B cell (primary cell): ENCODE measurements around the gene SAMD10. TPM values are rescaled to one million over a fixed set of nuclear protein-coding genes. Genes with fewer than 3 reads are reported as not detected.

Source experiments
- ATAC-seq: fragments of 200-7000 bp; cut with Tn5 transposase; one replicate; pipeline ENCODE4 v1.10.0; 2021; ENCODE audit warnings: low read depth, mild to moderate bottlenecking, moderate number of reproducible peaks, moderate library complexity
- CTCF ChIA-PET: fragments of 350-600 bp; sonication (Branson Sonifier 250); formaldehyde crosslinking; loops from one replicate; lab custom pipeline; 2021; ENCODE audit warnings: antibody characterized with exemption, inconsistent platforms; lab: Charles Lee
- POLR2A ChIA-PET: fragments of 350-600 bp; sonication (Branson Sonifier 250); formaldehyde crosslinking; loops from one replicate; lab custom pipeline; 2021; ENCODE audit warnings: antibody characterized with exemption; lab: Charles Lee
- DNase-seq: peaks from one replicate; pipeline ENCODE4 v3.0.0; 2013
- H2AFZ ChIP-seq: 2 replicates; pipeline ENCODE4 v1.6.1; 2012; ENCODE audit warnings: mild to moderate bottlenecking, low read depth, low read length; ENCODE audit not compliant: insufficient read depth, poor library complexity, severe bottlenecking
- H3K27ac ChIP-seq, 2 donors: 1 replicate in 1 of 2; 2 replicates in 1 of 2; pipeline ENCODE4 v1.5.1; 2012 to 2013; ENCODE audit warnings: low read length in 2 of 2, mild to moderate bottlenecking in 2 of 2, moderate library complexity in 1 of 2
- H3K27me3 ChIP-seq, 4 experiments: fragments of 200-600 bp in 1 of 4; sonication (generic) in 1 of 4; replicated peaks in 1 of 4; 1 replicate in 2 of 4; 2 replicates in 2 of 4; pipeline versions ENCODE4 v1.6.1 to v1.7.0; 2013 to 2016; ENCODE audit warnings: low read length in 3 of 4, mild to moderate bottlenecking in 2 of 4, mixed read lengths in 1 of 4, moderate library complexity in 1 of 4; ENCODE audit not compliant: insufficient read depth in 4 of 4, control insufficient read depth in 3 of 4; ENCODE audit errors: control extremely low read depth in 1 of 4
- H3K36me3 ChIP-seq, 2 experiments: replicated peaks in 1 of 2; 1 replicate in 1 of 2; 2 replicates in 1 of 2; pipeline versions ENCODE4 v1.6.1 to v1.7.1; 2013; ENCODE audit warnings: low read length in 1 of 2; ENCODE audit not compliant: insufficient read depth in 2 of 2, control insufficient read depth in 1 of 2; ENCODE audit errors: control extremely low read depth in 1 of 2, extremely low read depth in 1 of 2
- H3K4me1 ChIP-seq, 2 donors: fragments of 200-600 bp in 1 of 2; sonication (generic) in 1 of 2; 1 replicate in 1 of 2; 2 replicates in 1 of 2; pipeline versions ENCODE4 v1.5.1 to v1.6.1; 2013 to 2017; ENCODE audit warnings: low read length in 2 of 2; ENCODE audit not compliant: control insufficient read depth in 2 of 2, insufficient read depth in 2 of 2
- H3K4me2 ChIP-seq: replicated peaks from 2 replicates; pipeline ENCODE3; 2012; ENCODE audit warnings: mild to moderate bottlenecking, low read depth, low read length; ENCODE audit not compliant: poor library complexity, severe bottlenecking
- H3K4me3 ChIP-seq, 5 experiments: fragments of 200-600 bp in 1 of 5; sonication (generic) in 1 of 5; 1 replicate in 3 of 5; 2 replicates in 2 of 5; pipeline versions ENCODE4 v1.5.1 to v1.7.0; 2011 to 2016; ENCODE audit warnings: low read length in 4 of 5, mild to moderate bottlenecking in 4 of 5, low read depth in 2 of 5, control low read depth in 1 of 5, moderate library complexity in 1 of 5; ENCODE audit not compliant: insufficient read depth in 1 of 5; ENCODE audit errors: control extremely low read depth in 1 of 5, extremely low read depth in 1 of 5
- H3K79me2 ChIP-seq: fragments of 200-600 bp; sonication (generic); one replicate; pipeline ENCODE4 v1.6.0; 2016; ENCODE audit warnings: low read length; ENCODE audit not compliant: control insufficient read depth, insufficient read depth
- H3K9ac ChIP-seq: fragments of 200-600 bp; sonication (generic); 2 replicates; pipeline ENCODE4 v1.6.1; 2017; ENCODE audit warnings: mild to moderate bottlenecking, low read length, moderate library complexity
- H3K9me3 ChIP-seq, 3 donors: one replicate each; pipeline versions ENCODE4 v1.6.1 to v1.7.1; 2013; ENCODE audit warnings: low read length in 2 of 3; ENCODE audit not compliant: control insufficient read depth in 2 of 3, insufficient read depth in 1 of 3; ENCODE audit errors: control extremely low read depth in 1 of 3
- H4K20me1 ChIP-seq: 2 replicates; pipeline ENCODE4 v1.6.0; 2012; ENCODE audit warnings: mild to moderate bottlenecking, low read length; ENCODE audit not compliant: insufficient read depth, control insufficient read depth, poor library complexity, severe bottlenecking
- H3K27ac Mint-ChIP-seq: one replicate; pipeline ENCODE4 v1.8.0; 2021; ENCODE audit warnings: mixed read lengths
- H3K27me3 Mint-ChIP-seq: one replicate; pipeline ENCODE4 v1.8.0; 2021; ENCODE audit warnings: mixed read lengths
- H3K4me1 Mint-ChIP-seq: one replicate; pipeline ENCODE4 v1.8.0; 2021; ENCODE audit warnings: mixed read lengths
- H3K4me3 Mint-ChIP-seq: one replicate; pipeline ENCODE4 v1.8.0; 2021; ENCODE audit warnings: mixed read lengths
- H3K9me3 Mint-ChIP-seq: one replicate; pipeline ENCODE4 v1.8.0; 2022; ENCODE audit warnings: mixed read lengths; ENCODE audit not compliant: insufficient read depth
- EZH2 ChIP-seq: IDR thresholded peaks from 2 replicates; pipeline ENCODE4 v1.6.1; 2012; ENCODE audit warnings: borderline replicate concordance, low read depth, mild to moderate bottlenecking, moderate library complexity, low read length; ENCODE audit not compliant: insufficient read depth, poor library complexity, severe bottlenecking
- WGBS: methylation state at CpG from one replicate; pipeline ENCODE4 v1.1.5; 2013; ENCODE audit warnings: missing lambda C conversion rate; ENCODE audit not compliant: insufficient coverage; 5-methylcytosine and 5-hydroxymethylcytosine counted together
- intact Hi-C: fragments of 100-400 bp; cut with micrococcal nuclease; formaldehyde crosslinking; loops from one replicate; pipeline ENCODE4 v1.10.0; 2022
- polyA plus RNA-seq: library from polyadenylated mRNA; depleted of rRNA; stranded (reverse); fragments of >200 nt; gene quantifications from 2 replicates; pipeline ENCODE4 v1.2.3, GENCODE V29; 2012
- total RNA-seq, 2 donors: library from RNA; stranded (reverse); fragments of 120-200 nt in 1 of 2; gene quantifications; 1 replicate in 1 of 2; 2 replicates in 1 of 2; pipeline versions ENCODE4 v1.2.3 to v1.2.4, GENCODE V29; 2013 to 2022
- TF ChIP-seq, protein P1 (sequence below): fragments of 200-600 bp; IDR thresholded peaks from one replicate; pipeline ENCODE4 v1.8.0; 2022; ENCODE audit warnings: antibody characterized with exemption, mild to moderate bottlenecking

The SAMD10 gene
- total and polyA plus RNA-seq, 2 donors (not counting 1 experiment from before 2014, with no cell fraction given), result 12.7 to 34.2 TPM

DNA sequence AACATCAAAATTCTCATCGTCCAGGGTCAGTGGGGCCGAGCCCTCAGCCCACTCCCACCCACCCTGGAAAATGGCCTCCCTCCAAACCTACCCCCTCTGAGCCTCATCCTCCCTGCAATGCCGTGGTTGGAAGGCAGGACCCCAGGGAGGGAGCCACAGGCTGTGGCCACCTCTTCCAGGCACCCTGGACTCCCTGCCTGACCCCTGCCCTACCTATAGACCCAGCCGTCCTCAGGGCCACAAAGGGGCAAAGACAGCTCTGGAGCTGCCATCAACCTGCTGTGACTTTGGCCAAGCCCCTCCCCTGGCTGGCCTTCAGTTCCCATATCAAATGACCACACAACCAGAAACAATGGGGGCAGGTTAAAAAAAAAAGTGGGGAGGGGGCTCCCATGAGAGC is 21.0 kb downstream of the SAMD10 start:
- Mint-ChIP-seq H3K4me3 (peak overlapping the region; percentile 44), H3K27me3 (no peaks in the 10 kb centered on the region), H3K27ac (peak overlapping the region; percentile 65), H3K4me1 (peaks cover 25% of the 10 kb centered on the region), H3K9me3 (no peaks in the 10 kb centered on the region)
- no peak for DNase-seq
- CTCF ChIA-PET, result interaction anchor here (3.8 kb wide), 1 partner anchor 15 kb away, joined by 15 read pairs; no protein-coding TSS in a partner anchor
- no peak overlapping the region for H2AFZ ChIP-seq
- H3K27ac ChIP-seq, result no peak overlapping the region
- no peak for ATAC-seq
- no peak overlapping the region for H3K9ac ChIP-seq
- 86% methylated on average over 4 of the region's 4 CpGs for WGBS
- H3K36me3 ChIP-seq, result peaks cover 0 to 8% of the 10 kb centered on the region in 2 experiments
- peaks cover 28% of the 10 kb centered on the region for H3K79me2 ChIP-seq
- H3K9me3 ChIP-seq, result peaks cover 0 to 2% (median 0%) of the 10 kb centered on the region in 3 donors
- TF ChIP-seq, protein P1, sequence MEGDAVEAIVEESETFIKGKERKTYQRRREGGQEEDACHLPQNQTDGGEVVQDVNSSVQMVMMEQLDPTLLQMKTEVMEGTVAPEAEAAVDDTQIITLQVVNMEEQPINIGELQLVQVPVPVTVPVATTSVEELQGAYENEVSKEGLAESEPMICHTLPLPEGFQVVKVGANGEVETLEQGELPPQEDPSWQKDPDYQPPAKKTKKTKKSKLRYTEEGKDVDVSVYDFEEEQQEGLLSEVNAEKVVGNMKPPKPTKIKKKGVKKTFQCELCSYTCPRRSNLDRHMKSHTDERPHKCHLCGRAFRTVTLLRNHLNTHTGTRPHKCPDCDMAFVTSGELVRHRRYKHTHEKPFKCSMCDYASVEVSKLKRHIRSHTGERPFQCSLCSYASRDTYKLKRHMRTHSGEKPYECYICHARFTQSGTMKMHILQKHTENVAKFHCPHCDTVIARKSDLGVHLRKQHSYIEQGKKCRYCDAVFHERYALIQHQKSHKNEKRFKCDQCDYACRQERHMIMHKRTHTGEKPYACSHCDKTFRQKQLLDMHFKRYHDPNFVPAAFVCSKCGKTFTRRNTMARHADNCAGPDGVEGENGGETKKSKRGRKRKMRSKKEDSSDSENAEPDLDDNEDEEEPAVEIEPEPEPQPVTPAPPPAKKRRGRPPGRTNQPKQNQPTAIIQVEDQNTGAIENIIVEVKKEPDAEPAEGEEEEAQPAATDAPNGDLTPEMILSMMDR, result no peak
- TF ChIP-seq EZH2, result no peak
- no peak overlapping the region for H3K4me2 ChIP-seq
- no peaks in the 10 kb centered on the region for H3K27me3 ChIP-seq
- peaks cover 26 to 30% of the 10 kb centered on the region in 2 donors for H3K4me1 ChIP-seq
- POLR2A ChIA-PET, result no interaction called here
- H4K20me1 ChIP-seq, result peaks cover 27% of the 10 kb centered on the region
- no peak overlapping the region for H3K4me3 ChIP-seq
- intact Hi-C loops, result loop anchor here (5.0 kb wide), 2 partner anchors 119 to 421 kb away; partner anchors contain the start of genes PTK6 and RGS19

- DNase-seq, result no peak
- TF ChIP-seq, protein P1, result no peak
- TF ChIP-seq EZH2, result no peak
- no peaks in the 10 kb centered on the region for H3K9me3 ChIP-seq
- POLR2A ChIA-PET, result interaction anchor here (1.0 to 2.0 kb wide), 2 partner anchors 16 to 93 kb away, joined by 3 to 9 read pairs; partner anchors contain the start of gene TPD52L2
- H3K27ac ChIP-seq, result peak overlapping the region in 1 of 2 donors; percentile 48
- H3K4me2 ChIP-seq, result peak overlapping the region; percentile 92
- H3K4me3 ChIP-seq, result peak overlapping the region in 1 of 5 experiments; percentile 66
- no peaks in the 10 kb centered on the region for H3K27me3 ChIP-seq
- Mint-ChIP-seq H3K4me1 (peaks cover 25% of the 10 kb centered on the region), H3K9me3 (no peaks in the 10 kb centered on the region), H3K27ac (peak overlapping the region; percentile 81), H3K4me3 (no peak overlapping the region), H3K27me3 (no peaks in the 10 kb centered on the region)
- H4K20me1 ChIP-seq, result peaks cover 30% of the 10 kb centered on the region
- H3K79me2 ChIP-seq, result peaks cover 33% of the 10 kb centered on the region
- H3K4me1 ChIP-seq, result peaks cover 26 to 30% of the 10 kb centered on the region in 2 donors
- 77% methylated on average over 7 of the region's 13 CpGs for WGBS
- intact Hi-C loops, result loop anchor here (2.0 to 5.0 kb wide), 3 partner anchors 119 to 437 kb away; partner anchors contain the start of genes PPDPF, PTK6 and RGS19
- peaks cover 0 to 4% of the 10 kb centered on the region in 2 experiments for H3K36me3 ChIP-seq
- H3K9ac ChIP-seq, result no peak overlapping the region
- CTCF ChIA-PET, result interaction anchor here (2.1 to 3.8 kb wide), 2 partner anchors 16 to 23 kb away, joined by 7 to 15 read pairs; no protein-coding TSS in a partner anchor
- H2AFZ ChIP-seq, result peak overlapping the region; percentile 74
- no peak for ATAC-seq
Observed at GRCh38 chr20:63957690-63958441, 21.6 kb downstream of the SAMD10 start.
